Uterus (tissue), 2 donors: ENCODE measurements around the gene LTBP1.

Experiments
- POLR2A ChIP-seq, 2 donors: fragments of 450-650 bp; IDR thresholded peaks; one replicate each; pipeline ENCODE4 v1.6.1; 2016; ENCODE audit warnings: antibody characterized with exemption in 2 of 2, mild to moderate bottlenecking in 1 of 2, moderate library complexity in 1 of 2
- TF ChIP-seq, protein P1 (sequence below), 4 experiments: fragments of 200-600 bp in 2 of 4; fragments of 450-650 bp in 2 of 4; sonication (generic) in 2 of 4; IDR thresholded peaks; one replicate each; pipeline ENCODE4 v1.5.1; 2016 to 2019; ENCODE audit warnings: antibody characterized with exemption in 4 of 4, mild to moderate bottlenecking in 2 of 4, moderate library complexity in 1 of 4

- TF ChIP-seq, protein P1, sequence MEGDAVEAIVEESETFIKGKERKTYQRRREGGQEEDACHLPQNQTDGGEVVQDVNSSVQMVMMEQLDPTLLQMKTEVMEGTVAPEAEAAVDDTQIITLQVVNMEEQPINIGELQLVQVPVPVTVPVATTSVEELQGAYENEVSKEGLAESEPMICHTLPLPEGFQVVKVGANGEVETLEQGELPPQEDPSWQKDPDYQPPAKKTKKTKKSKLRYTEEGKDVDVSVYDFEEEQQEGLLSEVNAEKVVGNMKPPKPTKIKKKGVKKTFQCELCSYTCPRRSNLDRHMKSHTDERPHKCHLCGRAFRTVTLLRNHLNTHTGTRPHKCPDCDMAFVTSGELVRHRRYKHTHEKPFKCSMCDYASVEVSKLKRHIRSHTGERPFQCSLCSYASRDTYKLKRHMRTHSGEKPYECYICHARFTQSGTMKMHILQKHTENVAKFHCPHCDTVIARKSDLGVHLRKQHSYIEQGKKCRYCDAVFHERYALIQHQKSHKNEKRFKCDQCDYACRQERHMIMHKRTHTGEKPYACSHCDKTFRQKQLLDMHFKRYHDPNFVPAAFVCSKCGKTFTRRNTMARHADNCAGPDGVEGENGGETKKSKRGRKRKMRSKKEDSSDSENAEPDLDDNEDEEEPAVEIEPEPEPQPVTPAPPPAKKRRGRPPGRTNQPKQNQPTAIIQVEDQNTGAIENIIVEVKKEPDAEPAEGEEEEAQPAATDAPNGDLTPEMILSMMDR (IDR thresholded peaks at IDR 0.05) = no peak
- no peak for TF ChIP-seq POLR2A (IDR thresholded peaks at IDR 0.05)
These were observed 230.9 kb downstream of the LTBP1 start for GRCh38 chr2:33177627-33178026.
